OCI-LY3 (cell line): ENCODE results near the gene ZNF691.

ENCODE experiments used
- CTCF ChIP-seq: fragments of 200-600, 300-600 bp; sonication (generic); IDR thresholded peaks from 2 replicates; pipeline ENCODE4 v1.5.1; 2014; ENCODE audit warnings: antibody characterized with exemption, low read length, low read depth
- EZH2phosphoT487 ChIP-seq: fragments of 200-600 bp; shearing (Covaris generic); IDR thresholded peaks from 2 replicates; pipeline ENCODE4 v1.6.1; 2018; ENCODE audit warnings: antibody characterized with exemption, mixed run types, low read depth

- TF ChIP-seq CTCF (no peak), EZH2phosphoT487 (no peak)
These were observed 1.2 kb upstream of the ZNF691 start for GRCh38 chr1:42845193-42845592.
